ENCODE measurements around the gene DLGAP1.

GRCh38 chr18:3452750-3453539, 1002.2 kb downstream of the DLGAP1 start:
- TF ChIP-seq, protein P1, sequence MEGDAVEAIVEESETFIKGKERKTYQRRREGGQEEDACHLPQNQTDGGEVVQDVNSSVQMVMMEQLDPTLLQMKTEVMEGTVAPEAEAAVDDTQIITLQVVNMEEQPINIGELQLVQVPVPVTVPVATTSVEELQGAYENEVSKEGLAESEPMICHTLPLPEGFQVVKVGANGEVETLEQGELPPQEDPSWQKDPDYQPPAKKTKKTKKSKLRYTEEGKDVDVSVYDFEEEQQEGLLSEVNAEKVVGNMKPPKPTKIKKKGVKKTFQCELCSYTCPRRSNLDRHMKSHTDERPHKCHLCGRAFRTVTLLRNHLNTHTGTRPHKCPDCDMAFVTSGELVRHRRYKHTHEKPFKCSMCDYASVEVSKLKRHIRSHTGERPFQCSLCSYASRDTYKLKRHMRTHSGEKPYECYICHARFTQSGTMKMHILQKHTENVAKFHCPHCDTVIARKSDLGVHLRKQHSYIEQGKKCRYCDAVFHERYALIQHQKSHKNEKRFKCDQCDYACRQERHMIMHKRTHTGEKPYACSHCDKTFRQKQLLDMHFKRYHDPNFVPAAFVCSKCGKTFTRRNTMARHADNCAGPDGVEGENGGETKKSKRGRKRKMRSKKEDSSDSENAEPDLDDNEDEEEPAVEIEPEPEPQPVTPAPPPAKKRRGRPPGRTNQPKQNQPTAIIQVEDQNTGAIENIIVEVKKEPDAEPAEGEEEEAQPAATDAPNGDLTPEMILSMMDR (IDR thresholded peaks at IDR 0.05; ENCODE audit: insufficient read depth, low read length): no peak
- TF ChIP-seq POLR2AphosphoS5 (IDR thresholded peaks at IDR 0.05; ENCODE audit: low read depth) (no peak), REST (IDR thresholded peaks at IDR 0.05; ENCODE audit: insufficient replicate concordance, low read depth) (no peak), GABPA (IDR thresholded peaks at IDR 0.05; ENCODE audit: low read depth) (no peak)

Data from HL-60 (cell line).